Dedifferentiated amniotic fluid mesenchymal stem cell (primary cell): ENCODE data around the gene NABP1.
A peak's percentile ranks its signal among the peaks of the same experiment; 100 is the strongest.

ENCODE experiments used
- DNase-seq: peaks from one replicate; pipeline ENCODE4 v3.0.0-alpha.2; 2016; ENCODE audit errors: extremely low spot score

Gene NABP1

GRCh38 chr2:191649519-191649918, 28.4 kb upstream of the NABP1 start:
- no peak for DNase-seq

GRCh38 chr2:191650896-191651773, 26.8 kb upstream of the NABP1 start:
- no peak for DNase-seq

GRCh38 chr2:191653667-191654391, 24.1 kb upstream of the NABP1 start:
- DNase-seq = no peak

- DNase-seq = peak; percentile 62
Observed at GRCh38 chr2:191656391-191656790, 21.5 kb upstream of the NABP1 start.

GRCh38 chr2:191656792-191657191, 21.1 kb upstream of the NABP1 start:
- DNase-seq = no peak

GRCh38 chr2:191657977-191658376, 20.0 kb upstream of the NABP1 start:
- peak; percentile 45 for DNase-seq

GRCh38 chr2:191659198-191659597, 18.7 kb upstream of the NABP1 start:
- DNase-seq = no peak

GRCh38 chr2:191660575-191660974, 17.4 kb upstream of the NABP1 start:
- no peak for DNase-seq

- no peak for DNase-seq
Observed at GRCh38 chr2:191661097-191661924, 16.6 kb upstream of the NABP1 start.

GRCh38 chr2:191664823-191665677, 12.9 kb upstream of the NABP1 start:
- DNase-seq = no peak

GRCh38 chr2:191666226-191666625, 11.7 kb upstream of the NABP1 start:
- DNase-seq = no peak

- no peak for DNase-seq
Observed at GRCh38 chr2:191666732-191667131, 11.2 kb upstream of the NABP1 start.

GRCh38 chr2:191670076-191670475, 7.9 kb upstream of the NABP1 start:
- DNase-seq = no peak

- DNase-seq = no peak
Observed at GRCh38 chr2:191670787-191671186, 7.1 kb upstream of the NABP1 start.

GRCh38 chr2:191675807-191676721, 1.9 kb upstream of the NABP1 start:
- DNase-seq = no peak

GRCh38 chr2:191676790-191677645, 918 bp upstream of the NABP1 start:
- peak; percentile 86 for DNase-seq

- no peak for DNase-seq
Observed at GRCh38 chr2:191678437-191679100, 633 bp downstream of the NABP1 start.

GRCh38 chr2:191679818-191680600, 2.1 kb downstream of the NABP1 start:
- peak; percentile 47 for DNase-seq
